ENCODE data around the gene ARHGEF38. TPM values are rescaled to one million over a fixed set of nuclear protein-coding genes. Genes with fewer than 3 reads are reported as not detected.

ARHGEF38 gene
- total RNA-seq, 1 experiment from 2014 or later: not detected

GRCh38 chr4:105569866-105570236 lies 17.4 kb downstream of the ARHGEF38 start:
- Histone ChIP-seq H3K27ac (ENCODE audit: low read depth, low read length, poor library complexity, severe bottlenecking) (no peak overlapping the region), H3K36me3 (ENCODE audit: insufficient read depth, low read length, poor library complexity, severe bottlenecking) (no peaks in the 10 kb centered on the region), H3K4me3 (ENCODE audit: low read depth, low read length, poor library complexity, severe bottlenecking) (no peak overlapping the region), H3K9me3 (ENCODE audit: low read depth, low read length, poor library complexity, severe bottlenecking) (no peaks in the 10 kb centered on the region), H3K4me1 (ENCODE audit: insufficient read depth, low read length, poor library complexity, severe bottlenecking) (peaks cover 5% of the 10 kb centered on the region), H3K27me3 (replicated peaks; ENCODE audit: insufficient read depth, low read depth, low read length, poor library complexity) (no peaks in the 10 kb centered on the region)
- ChIA-PET CTCF (no interaction called here), POLR2A (ENCODE audit: low non-redundant PET) (no interaction called here)
- TF ChIP-seq EZH2 (IDR thresholded peaks at IDR 0.05; ENCODE audit: borderline replicate concordance, low read depth, low read length, poor library complexity, severe bottlenecking) (no peak), CTCF (conservative IDR thresholded peaks at IDR 0.05; ENCODE audit: low read depth, low read length) (no peak)
- DNase-seq (ENCODE audit: low spot score): no peak
- BruUV-seq (replicated peaks): no TSS peak
- intact Hi-C loops (cut with micrococcal nuclease; ENCODE audit: unreplicated experiment): no loop called here

GRCh38 chr4:105572296-105572695 lies 19.9 kb downstream of the ARHGEF38 start:
- no TSS peak for BruUV-seq (replicated peaks)
- no peaks in the 10 kb centered on the region for H3K27me3 ChIP-seq (replicated peaks; ENCODE audit: insufficient read depth, low read depth, low read length, poor library complexity)
- no peak overlapping the region for H3K4me3 ChIP-seq (ENCODE audit: low read depth, low read length, poor library complexity, severe bottlenecking)
- no peak for DNase-seq (ENCODE audit: low spot score)
- TF ChIP-seq CTCF (conservative IDR thresholded peaks at IDR 0.05; ENCODE audit: low read depth, low read length) (no peak), EZH2 (IDR thresholded peaks at IDR 0.05; ENCODE audit: borderline replicate concordance, low read depth, low read length, poor library complexity, severe bottlenecking) (no peak)
- ChIA-PET POLR2A (ENCODE audit: low non-redundant PET) (no interaction called here), CTCF (no interaction called here)
- no peak overlapping the region for H3K27ac ChIP-seq (ENCODE audit: low read depth, low read length, poor library complexity, severe bottlenecking)
- H3K4me1 ChIP-seq (ENCODE audit: insufficient read depth, low read length, poor library complexity, severe bottlenecking): no peaks in the 10 kb centered on the region
- intact Hi-C loops (cut with micrococcal nuclease; ENCODE audit: unreplicated experiment): no loop called here
- no peaks in the 10 kb centered on the region for H3K36me3 ChIP-seq (ENCODE audit: insufficient read depth, low read length, poor library complexity, severe bottlenecking)
- H3K9me3 ChIP-seq (ENCODE audit: low read depth, low read length, poor library complexity, severe bottlenecking): no peaks in the 10 kb centered on the region

- H3K9me3 ChIP-seq (ENCODE audit: low read depth, low read length, poor library complexity, severe bottlenecking): no peaks in the 10 kb centered on the region
- H3K27ac ChIP-seq (ENCODE audit: low read depth, low read length, poor library complexity, severe bottlenecking): no peak overlapping the region
- no peak overlapping the region for H3K4me3 ChIP-seq (ENCODE audit: low read depth, low read length, poor library complexity, severe bottlenecking)
- no peaks in the 10 kb centered on the region for H3K4me1 ChIP-seq (ENCODE audit: insufficient read depth, low read length, poor library complexity, severe bottlenecking)
- BruUV-seq (replicated peaks): no TSS peak
- POLR2A ChIA-PET (ENCODE audit: low non-redundant PET): no interaction called here
- CTCF ChIA-PET: no interaction called here
- no peaks in the 10 kb centered on the region for H3K27me3 ChIP-seq (replicated peaks; ENCODE audit: insufficient read depth, low read depth, low read length, poor library complexity)
- DNase-seq (ENCODE audit: low spot score): no peak
- intact Hi-C loops (cut with micrococcal nuclease; ENCODE audit: unreplicated experiment): no loop called here
- H3K36me3 ChIP-seq (ENCODE audit: insufficient read depth, low read length, poor library complexity, severe bottlenecking): no peaks in the 10 kb centered on the region
- TF ChIP-seq CTCF (conservative IDR thresholded peaks at IDR 0.05; ENCODE audit: low read depth, low read length): no peak
- no peak for TF ChIP-seq EZH2 (IDR thresholded peaks at IDR 0.05; ENCODE audit: borderline replicate concordance, low read depth, low read length, poor library complexity, severe bottlenecking)
Observed at GRCh38 chr4:105586638-105587328, 34.4 kb downstream of the ARHGEF38 start.
